ENCODE measurements around the gene PRKAR1B. TPM values are rescaled to one million over a fixed set of nuclear protein-coding genes. Genes with fewer than 3 reads are reported as not detected.
A peak's percentile ranks its signal among the peaks of the same experiment; 100 is the strongest.

The PRKAR1B gene
- total and polyA plus RNA-seq, 8 donors = 16.3 to 43.5 (median 37.6) TPM

DNA sequence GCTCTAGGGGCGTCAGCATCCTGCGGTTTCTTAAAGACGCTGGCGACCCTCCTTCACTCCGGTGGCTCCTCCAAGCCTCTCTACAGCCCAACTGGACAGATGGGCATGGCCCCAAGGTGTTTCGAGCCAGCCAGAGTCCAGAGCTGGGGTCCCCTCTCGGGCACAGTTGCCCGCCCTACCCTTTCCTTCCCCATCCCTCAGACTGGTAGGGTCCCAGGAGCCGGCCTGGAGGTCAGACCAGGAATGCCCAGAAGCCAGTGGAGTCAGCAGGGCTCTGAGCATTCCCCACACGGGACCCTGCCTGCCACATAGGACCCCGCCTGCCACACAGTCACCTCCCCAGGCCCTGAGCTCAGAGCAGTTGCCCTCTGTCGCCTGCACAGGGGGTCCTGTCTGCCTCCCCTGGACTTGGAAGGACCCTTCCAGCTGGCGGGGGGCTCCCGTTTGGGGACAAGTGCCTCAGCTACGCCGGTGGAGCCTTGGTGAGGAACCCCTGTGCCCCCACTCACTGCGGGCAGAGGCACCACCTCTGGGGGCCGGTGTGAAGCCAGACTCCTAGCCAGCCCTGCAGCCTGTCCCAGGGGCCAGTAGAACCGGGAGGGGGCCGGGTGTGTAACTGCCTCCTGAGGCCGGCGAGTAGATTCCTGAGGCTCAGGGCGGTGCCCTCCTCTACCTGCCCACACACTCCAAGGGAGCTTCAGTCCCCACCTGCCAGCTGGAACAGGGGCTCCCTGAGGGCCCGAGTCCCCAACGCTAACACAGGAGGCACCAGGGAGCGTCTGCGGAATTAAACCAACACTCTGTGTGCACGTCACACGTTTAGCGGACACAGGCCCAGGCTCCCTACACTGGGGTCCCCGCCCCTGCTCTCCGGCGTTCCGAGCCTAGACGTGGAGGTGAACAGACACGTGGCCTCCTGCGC, 188.1 kb downstream of the PRKAR1B start:
- Histone ChIP-seq H3K36me3 (no peaks in the 10 kb centered on the region), H3K4me3 (no peak overlapping the region), H3K9me3 (peaks cover 0 to 3% of the 10 kb centered on the region in 2 donors), H3K27me3 (no peaks in the 10 kb centered on the region), H3K4me1 (peaks cover 14 to 15% of the 10 kb centered on the region in 2 donors), H3K27ac (peak overlapping the region; percentile 64 to 77)
- DNase-seq (peak in 2 of 4 donors; percentile 68 to 80), ATAC-seq (peak; percentile 74)
- intact Hi-C loops (cut with DNase I) = no loop called here
- TF ChIP-seq, protein P1, sequence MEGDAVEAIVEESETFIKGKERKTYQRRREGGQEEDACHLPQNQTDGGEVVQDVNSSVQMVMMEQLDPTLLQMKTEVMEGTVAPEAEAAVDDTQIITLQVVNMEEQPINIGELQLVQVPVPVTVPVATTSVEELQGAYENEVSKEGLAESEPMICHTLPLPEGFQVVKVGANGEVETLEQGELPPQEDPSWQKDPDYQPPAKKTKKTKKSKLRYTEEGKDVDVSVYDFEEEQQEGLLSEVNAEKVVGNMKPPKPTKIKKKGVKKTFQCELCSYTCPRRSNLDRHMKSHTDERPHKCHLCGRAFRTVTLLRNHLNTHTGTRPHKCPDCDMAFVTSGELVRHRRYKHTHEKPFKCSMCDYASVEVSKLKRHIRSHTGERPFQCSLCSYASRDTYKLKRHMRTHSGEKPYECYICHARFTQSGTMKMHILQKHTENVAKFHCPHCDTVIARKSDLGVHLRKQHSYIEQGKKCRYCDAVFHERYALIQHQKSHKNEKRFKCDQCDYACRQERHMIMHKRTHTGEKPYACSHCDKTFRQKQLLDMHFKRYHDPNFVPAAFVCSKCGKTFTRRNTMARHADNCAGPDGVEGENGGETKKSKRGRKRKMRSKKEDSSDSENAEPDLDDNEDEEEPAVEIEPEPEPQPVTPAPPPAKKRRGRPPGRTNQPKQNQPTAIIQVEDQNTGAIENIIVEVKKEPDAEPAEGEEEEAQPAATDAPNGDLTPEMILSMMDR (IDR thresholded peaks at IDR 0.05) = no peak

DNA sequence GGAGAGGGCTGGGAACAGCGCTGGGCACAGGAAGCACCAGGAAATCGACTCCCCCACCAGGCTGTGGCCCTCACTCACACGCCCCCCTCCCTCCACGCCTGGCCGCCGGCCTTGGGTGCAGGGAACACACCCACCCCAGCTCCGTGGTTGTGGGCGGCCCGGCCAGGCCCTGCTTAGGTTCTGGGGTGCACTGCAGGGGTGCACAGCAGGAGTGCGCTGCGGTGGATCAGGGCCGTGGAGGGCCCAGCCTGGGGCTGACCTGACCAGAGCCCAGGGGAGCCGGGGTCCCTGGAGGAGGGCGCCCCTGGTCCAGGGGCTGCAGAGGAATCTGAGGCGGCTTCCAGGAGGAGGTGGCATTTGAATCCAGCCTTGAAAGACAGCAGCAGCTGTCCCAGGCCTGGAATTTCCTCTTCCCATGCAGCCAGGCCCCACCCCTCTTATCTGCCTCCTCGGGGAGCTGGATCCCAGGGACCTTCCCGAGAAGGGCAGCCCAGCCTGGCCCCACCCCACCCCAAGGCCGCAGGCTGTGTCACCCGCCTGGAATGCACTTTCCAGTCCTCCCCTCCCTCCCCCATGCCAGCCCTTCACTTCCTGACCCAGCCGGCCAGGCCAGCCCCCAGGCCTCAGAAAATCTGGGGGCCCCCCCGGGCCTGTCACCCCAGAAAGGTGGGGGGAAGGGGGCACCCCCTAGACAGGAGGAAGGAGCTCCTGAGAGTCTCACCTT, 189.0 kb downstream of the PRKAR1B start:
- peak; percentile 87 for ATAC-seq
- Histone ChIP-seq H3K36me3 (no peaks in the 10 kb centered on the region), H3K9me3 (peaks cover 0 to 3% of the 10 kb centered on the region in 2 donors), H3K4me3 (peak overlapping the region in 1 of 2 donors; percentile 14), H3K27ac (peak overlapping the region; percentile 64 to 77), H3K27me3 (no peaks in the 10 kb centered on the region), H3K4me1 (peaks cover 14 to 15% of the 10 kb centered on the region in 2 donors)
- intact Hi-C loops (cut with DNase I) = no loop called here
- peak in 2 of 4 donors; percentile 89 to 92 for DNase-seq
- TF ChIP-seq, protein P1 (IDR thresholded peaks at IDR 0.05) = no peak

DNA sequence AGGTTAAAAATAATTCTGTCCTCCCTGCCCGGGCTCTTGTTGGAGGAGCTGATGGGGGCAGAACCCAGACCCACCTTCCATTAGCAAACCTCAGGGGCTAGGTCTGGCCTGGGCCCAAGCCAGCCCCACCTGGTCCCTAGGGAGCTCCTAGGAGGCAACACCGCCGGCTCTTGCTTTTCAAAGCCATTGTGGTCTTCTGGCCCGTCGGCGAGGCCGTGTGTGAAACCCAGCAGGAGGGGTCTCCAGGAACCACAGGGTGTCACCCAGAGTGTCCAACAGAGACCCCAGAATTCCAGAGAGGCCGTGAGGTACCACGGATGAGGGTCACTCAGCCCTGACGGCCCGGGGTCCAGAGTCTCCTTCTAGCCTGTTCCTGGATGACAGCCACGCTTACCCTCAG, 190.8 kb downstream of the PRKAR1B start:
- Histone ChIP-seq H3K4me3 (no peak overlapping the region), H3K27me3 (peaks cover 0 to 4% of the 10 kb centered on the region in 2 donors), H3K27ac (no peak overlapping the region), H3K4me1 (peaks cover 14 to 15% of the 10 kb centered on the region in 2 donors), H3K9me3 (peaks cover 0 to 3% of the 10 kb centered on the region in 2 donors), H3K36me3 (no peaks in the 10 kb centered on the region)
- peak in 1 of 4 donors; percentile 68 for DNase-seq
- intact Hi-C loops (cut with DNase I) = no loop called here
- ATAC-seq = no peak
- TF ChIP-seq, protein P1 (IDR thresholded peaks at IDR 0.05) = no peak

DNA sequence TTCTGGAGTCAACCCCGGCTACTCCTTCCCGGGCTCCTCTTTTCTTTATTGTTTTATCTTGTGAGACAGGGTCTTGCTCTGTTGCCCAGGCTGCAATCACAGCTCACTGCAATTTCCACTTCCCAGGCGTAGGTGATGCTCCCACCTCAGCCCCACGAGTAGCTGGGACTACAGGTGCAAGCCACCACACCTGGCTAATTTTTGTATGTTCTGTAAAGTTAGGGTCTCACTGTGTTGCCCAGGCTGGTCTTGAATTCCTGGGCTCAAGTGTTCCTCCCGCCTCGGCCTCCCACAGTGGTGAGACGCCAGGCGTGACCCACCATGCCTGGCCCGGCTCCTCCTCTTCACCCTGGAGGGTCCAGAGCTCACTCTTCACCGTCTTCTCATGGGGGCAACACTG, 192.1 kb downstream of the PRKAR1B start:
- Histone ChIP-seq H3K4me1 (peaks cover 14 to 15% of the 10 kb centered on the region in 2 donors), H3K9me3 (peaks cover 0 to 3% of the 10 kb centered on the region in 2 donors), H3K27me3 (peaks cover 0 to 17% of the 10 kb centered on the region in 2 donors), H3K36me3 (no peaks in the 10 kb centered on the region), H3K27ac (no peak overlapping the region), H3K4me3 (no peak overlapping the region)
- peak in 1 of 4 donors; percentile 46 for DNase-seq
- no peak for ATAC-seq
- intact Hi-C loops (cut with DNase I) = no loop called here
- TF ChIP-seq, protein P1 (IDR thresholded peaks at IDR 0.05) = no peak

DNA sequence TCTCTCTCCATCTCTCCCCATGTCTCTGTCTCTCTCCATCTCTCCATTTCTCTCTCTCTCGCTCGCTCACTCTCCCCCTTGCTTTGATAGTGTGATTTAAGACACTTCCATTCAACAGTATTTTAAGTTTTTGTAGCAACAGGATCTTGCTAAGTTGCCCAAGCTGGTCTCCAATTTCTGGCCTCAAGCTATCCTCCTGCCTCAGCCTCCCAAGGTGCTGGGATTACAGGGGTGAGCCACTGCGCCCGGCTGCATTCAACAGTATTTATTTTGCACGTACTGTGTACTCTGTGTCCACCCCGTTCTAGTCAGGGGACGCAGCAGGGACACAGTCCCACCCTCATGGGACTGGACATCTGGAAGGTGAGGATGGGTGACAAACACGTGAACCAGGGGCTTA, 193.0 kb downstream of the PRKAR1B start:
- DNase-seq (no peak), ATAC-seq (no peak)
- H3K4me1 ChIP-seq = peaks cover 14% of the 10 kb centered on the region in 2 donors
- H3K4me3 ChIP-seq = no peak overlapping the region
- peaks cover 0 to 3% of the 10 kb centered on the region in 2 donors for H3K9me3 ChIP-seq
- intact Hi-C loops (cut with DNase I) = no loop called here
- peaks cover 0 to 26% of the 10 kb centered on the region in 2 donors for H3K27me3 ChIP-seq
- no peak overlapping the region for H3K27ac ChIP-seq
- TF ChIP-seq, protein P1 (IDR thresholded peaks at IDR 0.05) = no peak
- H3K36me3 ChIP-seq = no peaks in the 10 kb centered on the region
